K562 (cell line): Measurements from ENCODE around the gene ANKRD31. TPM values are rescaled to one million over a fixed set of nuclear protein-coding genes. Genes with fewer than 3 reads are reported as not detected.

Source experiments
- ATAC-seq: fragments of 200-7000 bp; cut with Tn5 transposase; 3 replicates; pipeline ENCODE4 v1.9.1; 2020; ENCODE audit warnings: moderate library complexity
- BruUV-seq: library from RNA; stranded (reverse); fragments of 400-500 nt; replicated peaks from 2 replicates; lab custom pipeline; 2021; lab: Mats Ljungman, UMichigan
- CTCF ChIA-PET: fragments of 300-600 bp; formaldehyde crosslinking; extraction: SDS; loops from one replicate; lab custom pipeline; 2021; ENCODE audit warnings: low intra/inter-chr PET ratio; lab: Yijun Ruan, JAX
- POLR2A ChIA-PET: fragments of 300-600, 350-650 bp; sonication (Branson Sonifier 250); formaldehyde crosslinking; extraction: SDS; loops from one replicate; lab custom pipeline; 2021; ENCODE audit warnings: antibody characterized with exemption, inconsistent platforms; lab: Yijun Ruan, JAX
- DNase-seq, 4 experiments: peaks; one replicate each; pipeline versions ENCODE4 v3.0.0 to v3.0.0-alpha.2; 2011 to 2018; ENCODE audit warnings: low spot score in 3 of 4, mixed read lengths in 3 of 4; ENCODE audit errors: extremely low read depth in 1 of 4
- FAIRE-seq: peaks from 2 replicates; lab custom pipeline; 2011; peaks lifted over from hg19 to GRCh38; lab: Jason Lieb, UNC
- H2AFZ ChIP-seq: 2 replicates; pipeline ENCODE4 v1.6.0; 2011; ENCODE audit warnings: low read depth, low read length, control low read depth, inconsistent platforms
- H3K27ac ChIP-seq: fragments of 200-600 bp; 3 replicates; pipeline ENCODE4 v1.8.0; 2011; ENCODE audit warnings: low read depth, mild to moderate bottlenecking, control low read depth, inconsistent platforms, low read length, moderate library complexity, mixed read lengths; ENCODE audit errors: extremely low read depth
- H3K27me3 ChIP-seq, 2 experiments: fragments of 300-600 bp in 1 of 2; 2 replicates in 1 of 2; 3 replicates in 1 of 2; pipeline versions ENCODE4 v1.6.0 to v1.8.0; 2011; ENCODE audit warnings: inconsistent platforms in 2 of 2, low read length in 2 of 2, mild to moderate bottlenecking in 1 of 2, mixed read lengths in 1 of 2, moderate library complexity in 1 of 2; ENCODE audit not compliant: control insufficient read depth in 2 of 2, insufficient read depth in 2 of 2
- H3K36me3 ChIP-seq: fragments of 300-600 bp; 3 replicates; pipeline ENCODE4 v1.8.0; 2011; ENCODE audit warnings: mild to moderate bottlenecking, low read length, inconsistent platforms; ENCODE audit not compliant: control insufficient read depth, insufficient read depth
- H3K4me1 ChIP-seq, 2 experiments: fragments of 200-600 bp in 1 of 2; replicated peaks in 1 of 2; 2 replicates in 1 of 2; 3 replicates in 1 of 2; pipeline versions ENCODE4 v1.5.1 to v1.8.0; 2011; ENCODE audit warnings: inconsistent platforms in 2 of 2, low read length in 2 of 2, mild to moderate bottlenecking in 1 of 2, mixed read lengths in 1 of 2, moderate library complexity in 1 of 2; ENCODE audit not compliant: control insufficient read depth in 2 of 2, insufficient read depth in 2 of 2
- H3K4me2 ChIP-seq: 2 replicates; pipeline ENCODE4 v1.6.1; 2011; ENCODE audit warnings: low read length, control low read depth, inconsistent platforms, mixed read lengths; ENCODE audit not compliant: insufficient read depth
- H3K4me3 ChIP-seq: fragments of 200-600 bp; sonication (generic), shearing (Covaris generic); 2 replicates; pipeline ENCODE4 v1.5.1; 2016; ENCODE audit warnings: control low read depth, inconsistent platforms
- H3K79me2 ChIP-seq: fragments of 200-600 bp; 3 replicates; pipeline ENCODE4 v1.8.0; 2011; ENCODE audit warnings: low read length, inconsistent platforms; ENCODE audit not compliant: control insufficient read depth, insufficient read depth
- H3K9ac ChIP-seq, 2 experiments: 2 replicates each; pipeline versions ENCODE4 v1.6.0 to v1.6.1; 2011; ENCODE audit warnings: low read depth in 2 of 2, low read length in 2 of 2, control low read depth in 1 of 2, inconsistent platforms in 1 of 2, mild to moderate bottlenecking in 1 of 2, mixed read lengths in 1 of 2; ENCODE audit not compliant: insufficient read depth in 1 of 2
- H3K9me1 ChIP-seq: one replicate; pipeline ENCODE4 v1.6.0; 2011; ENCODE audit warnings: inconsistent platforms, mild to moderate bottlenecking, low read length, moderate library complexity; ENCODE audit not compliant: control insufficient read depth, insufficient read depth
- H3K9me3 ChIP-seq: replicated peaks from 2 replicates; pipeline ENCODE4 v1.5.1; 2011; ENCODE audit warnings: low read depth, low read length, inconsistent platforms; ENCODE audit not compliant: control insufficient read depth, insufficient read depth
- H4K20me1 ChIP-seq: replicated peaks from 2 replicates; pipeline ENCODE4 v1.6.1; 2011; ENCODE audit warnings: low read length, inconsistent platforms, mixed read lengths; ENCODE audit not compliant: control insufficient read depth, insufficient read depth
- CREB3 ChIP-seq: fragments of 450-650 bp; conservative IDR thresholded peaks from 2 replicates; pipeline ENCODE4 v1.6.1; 2016; ENCODE audit warnings: missing genetic modification characterization, low read depth, mild to moderate bottlenecking, missing compliant biosample characterization, moderate library complexity
- GABPA ChIP-seq: fragments of 200-800 bp; sonication (Bioruptor generic); conservative IDR thresholded peaks from 2 replicates; pipeline ENCODE4 v1.6.1; 2016; ENCODE audit warnings: low read depth, missing genetic modification characterization, missing compliant biosample characterization
- MIER1 ChIP-seq: fragments of 450-650 bp; IDR thresholded peaks from 2 replicates; pipeline ENCODE4 v1.6.1; 2016; ENCODE audit warnings: antibody characterized with exemption, mild to moderate bottlenecking, low read depth
- STAT5B ChIP-seq: fragments of 250-450 bp; sonication (Bioruptor Pico); IDR thresholded peaks from 2 replicates; pipeline ENCODE4 v1.8.0; 2021; ENCODE audit warnings: mild to moderate bottlenecking, inconsistent platforms
- THRA ChIP-seq: fragments of 450-650 bp; IDR thresholded peaks from 2 replicates; pipeline ENCODE4 v1.6.1; 2017; ENCODE audit warnings: mild to moderate bottlenecking, moderate library complexity
- ZNF224 ChIP-seq: sonication (generic); formaldehyde crosslinking; IDR thresholded peaks from 2 replicates; pipeline ENCODE4 v1.8.0; 2022; ENCODE audit warnings: mild to moderate bottlenecking, missing genetic modification reagents
- ZNF232 ChIP-seq: sonication (generic); formaldehyde crosslinking; IDR thresholded peaks from 2 replicates; pipeline ENCODE4 v1.8.0; 2022; ENCODE audit warnings: mild to moderate bottlenecking, missing genetic modification reagents
- ZNF316 ChIP-seq: fragments of 450-650 bp; IDR thresholded peaks from 2 replicates; pipeline ENCODE4 v1.6.1; 2016
- ZNF408 ChIP-seq: fragments of 250-450 bp; sonication (Bioruptor Pico); IDR thresholded peaks from 2 replicates; pipeline ENCODE4 v1.4.0; 2020; ENCODE audit warnings: low read depth, mild to moderate bottlenecking, moderate library complexity
- ZNF717 ChIP-seq: fragments of 250-450 bp; sonication (Bioruptor Pico); IDR thresholded peaks from 2 replicates; pipeline ENCODE4 v1.5.0; 2021
- WGBS: fragments of 100-300 bp; shearing (Covaris generic); methylation state at CpG from one replicate; pipeline ENCODE4 v1.1.6; 2016; ENCODE audit warnings: low coverage, mixed read lengths; ENCODE audit not compliant: insufficient coverage; ENCODE audit errors: missing lambda C conversion rate; 5-methylcytosine and 5-hydroxymethylcytosine counted together
- in situ Hi-C: fragments of 300-500 bp; cut with MboI; formaldehyde crosslinking; loops from 4 replicates; pipeline ENCODE4 v1.15.0; 2018; ENCODE audit warnings: inconsistent platforms, mixed read lengths
- intact Hi-C: fragments of 100-400 bp; cut with micrococcal nuclease; formaldehyde crosslinking; loops from 2 replicates; pipeline ENCODE4 v1.14.2; 2022
- polyA plus RNA-seq, 8 experiments: library from polyadenylated mRNA; depleted of rRNA in 4 of 8; stranded (reverse) in 5 of 8; unstranded in 3 of 8; fragments of >200 nt; fragmentation: Nextera tagmentation in 2 of 8; fragmentation: Illumina TruSeq in 1 of 8; extraction: Ambion mirVana in 2 of 8; extraction: Trizol in 1 of 8; gene quantifications; 2 replicates each; pipeline versions ENCODE4 v1.2.1 to v1.2.3, GENCODE V29; 2011 to 2014; ENCODE audit warnings: inconsistent platforms in 1 of 8, missing spikeins in 1 of 8
- total RNA-seq, 7 experiments: library from RNA; depleted of rRNA in 6 of 7; stranded (reverse); fragments of >200 nt in 6 of 7; fragmentation: Illumina TruSeq in 2 of 7; extraction: Trizol in 2 of 7; gene quantifications; 2 replicates each; pipeline versions ENCODE4 v1.2.1 to v1.2.3, GENCODE V29; 2011 to 2021; ENCODE audit warnings: low replicate concordance in 1 of 7

Gene ANKRD31
- total and polyA plus RNA-seq, 9 of the 15 experiments (the other 6 are each of a cell fraction or from before 2014, with no cell fraction given): under 0.01 to 0.11 (median 0.05) TPM; not detected in 1

- intact Hi-C loops: loop anchor here (5.0 kb wide), 1 partner anchor 222 kb away; no protein-coding TSS in a partner anchor
- Histone ChIP-seq H3K9ac (no peak overlapping the region), H3K9me3 (no peaks in the 10 kb centered on the region), H3K36me3 (no peaks in the 10 kb centered on the region), H3K79me2 (no peaks in the 10 kb centered on the region), H3K4me1 (no peaks in the 10 kb centered on the region; a peak in 1 of 5 replicates), H3K4me2 (no peak overlapping the region), H3K27ac (no peak overlapping the region), H3K9me1 (no peaks in the 10 kb centered on the region), H3K27me3 (peaks cover 3 to 12% of the 10 kb centered on the region in 2 experiments; a peak in 3 of 5 replicates), H2AFZ (no peak overlapping the region), H3K4me3 (no peak overlapping the region), H4K20me1 (no peaks in the 10 kb centered on the region)
- DNase-seq: no peak
- WGBS: 0% methylated on average over 2 of the region's 2 CpGs
- FAIRE-seq: no peak
- ChIA-PET CTCF (no interaction called here), POLR2A (no interaction called here)
- in situ Hi-C loops: no loop called here
- no TSS peak for BruUV-seq
- no peak for ATAC-seq
- TF ChIP-seq THRA: no peak
- no peak for TF ChIP-seq MIER1
- TF ChIP-seq ZNF717: no peak
- TF ChIP-seq ZNF408 (CRISPR knock-in tag): no peak
- no peak for TF ChIP-seq ZNF316
- TF ChIP-seq STAT5B: no peak
- no peak for TF ChIP-seq ZNF232
- TF ChIP-seq GABPA (tag): no peak
- TF ChIP-seq CREB3 (tag): no peak
- no peak for TF ChIP-seq ZNF224 (CRISPR knock-in tag)
Measured at GRCh38 chr5:75045071-75045470, 191.6 kb downstream of the ANKRD31 start.
